ENCODE data around the gene PDGFA. TPM values are rescaled to one million over a fixed set of nuclear protein-coding genes. Genes with fewer than 3 reads are reported as not detected.

Gene PDGFA
- total RNA-seq, 1 experiment from 2014 or later = 18.4 TPM

DNA sequence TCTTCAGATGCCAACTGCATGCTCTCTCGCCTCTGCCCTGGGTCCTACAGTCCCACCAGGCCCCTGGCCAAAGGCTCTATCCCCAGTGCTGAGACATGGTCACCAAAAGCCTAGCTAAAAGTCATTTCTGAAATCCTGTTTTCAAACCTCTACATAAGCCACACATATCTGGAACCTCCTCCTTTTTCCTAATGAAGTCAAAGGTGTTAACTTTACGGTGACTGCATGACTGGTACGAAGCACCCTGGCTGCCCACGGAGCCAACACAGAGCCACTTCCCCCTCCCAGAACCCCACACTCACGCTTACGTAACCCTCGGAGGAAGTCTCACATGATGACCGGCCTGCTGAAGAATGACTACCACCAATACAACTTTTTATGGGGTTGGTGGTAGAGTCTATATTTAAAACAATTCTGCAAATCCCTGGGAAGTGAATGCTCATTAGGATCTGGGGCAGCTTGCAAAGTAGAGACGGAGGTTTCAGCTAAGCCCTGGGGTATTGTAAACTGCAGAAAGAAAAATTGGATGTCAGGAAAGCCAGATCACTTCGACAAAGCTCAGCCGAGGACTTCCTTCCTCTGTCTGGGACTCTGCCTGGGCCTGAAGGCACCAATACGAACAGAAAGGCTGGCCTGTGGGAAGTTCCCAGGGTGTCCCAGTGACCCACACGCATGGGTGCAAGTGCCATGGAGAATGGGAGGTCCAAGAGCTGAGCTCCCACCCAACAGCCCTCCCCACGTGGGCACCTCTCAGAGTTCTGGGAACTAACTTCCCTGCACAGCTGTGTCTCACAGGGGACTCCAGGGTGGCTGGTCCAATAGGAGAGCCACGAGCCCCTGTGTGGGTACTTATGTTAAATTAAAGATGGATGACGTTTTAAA is 50.7 kb downstream of the PDGFA start:
- Histone ChIP-seq H3F3A (ENCODE audit: low read length, unreplicated experiment) (no peaks in the 10 kb centered on the region), H3K79me2 (ENCODE audit: low read length) (no peaks in the 10 kb centered on the region), H3K9me3 (ENCODE audit: low read length) (no peaks in the 10 kb centered on the region), H3K36me3 (ENCODE audit: low read depth, low read length) (no peaks in the 10 kb centered on the region), H3K4me1 (ENCODE audit: insufficient read depth, low read length) (no peaks in the 10 kb centered on the region), H3K4me3 (ENCODE audit: low read length) (no peak overlapping the region), H3K9ac (ENCODE audit: low read length) (no peak overlapping the region), H2AFZ (ENCODE audit: low read length) (no peak overlapping the region), H3K9me2 (replicated peaks; ENCODE audit: low read length) (no peaks in the 10 kb centered on the region), H3K27ac (ENCODE audit: low read length) (no peak overlapping the region), H4K20me1 (ENCODE audit: low read length) (no peaks in the 10 kb centered on the region), H3K4me2 (ENCODE audit: low read length) (no peak overlapping the region), H3K27me3 (ENCODE audit: low read length) (no peaks in the 10 kb centered on the region)
- no TSS peak for BruUV-seq (replicated peaks)
- TF ChIP-seq, protein P1, sequence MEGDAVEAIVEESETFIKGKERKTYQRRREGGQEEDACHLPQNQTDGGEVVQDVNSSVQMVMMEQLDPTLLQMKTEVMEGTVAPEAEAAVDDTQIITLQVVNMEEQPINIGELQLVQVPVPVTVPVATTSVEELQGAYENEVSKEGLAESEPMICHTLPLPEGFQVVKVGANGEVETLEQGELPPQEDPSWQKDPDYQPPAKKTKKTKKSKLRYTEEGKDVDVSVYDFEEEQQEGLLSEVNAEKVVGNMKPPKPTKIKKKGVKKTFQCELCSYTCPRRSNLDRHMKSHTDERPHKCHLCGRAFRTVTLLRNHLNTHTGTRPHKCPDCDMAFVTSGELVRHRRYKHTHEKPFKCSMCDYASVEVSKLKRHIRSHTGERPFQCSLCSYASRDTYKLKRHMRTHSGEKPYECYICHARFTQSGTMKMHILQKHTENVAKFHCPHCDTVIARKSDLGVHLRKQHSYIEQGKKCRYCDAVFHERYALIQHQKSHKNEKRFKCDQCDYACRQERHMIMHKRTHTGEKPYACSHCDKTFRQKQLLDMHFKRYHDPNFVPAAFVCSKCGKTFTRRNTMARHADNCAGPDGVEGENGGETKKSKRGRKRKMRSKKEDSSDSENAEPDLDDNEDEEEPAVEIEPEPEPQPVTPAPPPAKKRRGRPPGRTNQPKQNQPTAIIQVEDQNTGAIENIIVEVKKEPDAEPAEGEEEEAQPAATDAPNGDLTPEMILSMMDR (conservative IDR thresholded peaks at IDR 0.05; ENCODE audit: low read depth, low read length) = no peak
- TF ChIP-seq EZH2phosphoT487 (IDR thresholded peaks at IDR 0.05; ENCODE audit: borderline replicate concordance, low read length) (no peak), EZH2 (IDR thresholded peaks at IDR 0.05; ENCODE audit: low read length, unreplicated experiment) (no peak)
- intact Hi-C loops (cut with micrococcal nuclease) = no loop called here
- ChIA-PET CTCF (no interaction called here), POLR2A (ENCODE audit: unreplicated experiment) (no interaction called here)
- DNase-seq (no peak), ATAC-seq (no peak)

DNA sequence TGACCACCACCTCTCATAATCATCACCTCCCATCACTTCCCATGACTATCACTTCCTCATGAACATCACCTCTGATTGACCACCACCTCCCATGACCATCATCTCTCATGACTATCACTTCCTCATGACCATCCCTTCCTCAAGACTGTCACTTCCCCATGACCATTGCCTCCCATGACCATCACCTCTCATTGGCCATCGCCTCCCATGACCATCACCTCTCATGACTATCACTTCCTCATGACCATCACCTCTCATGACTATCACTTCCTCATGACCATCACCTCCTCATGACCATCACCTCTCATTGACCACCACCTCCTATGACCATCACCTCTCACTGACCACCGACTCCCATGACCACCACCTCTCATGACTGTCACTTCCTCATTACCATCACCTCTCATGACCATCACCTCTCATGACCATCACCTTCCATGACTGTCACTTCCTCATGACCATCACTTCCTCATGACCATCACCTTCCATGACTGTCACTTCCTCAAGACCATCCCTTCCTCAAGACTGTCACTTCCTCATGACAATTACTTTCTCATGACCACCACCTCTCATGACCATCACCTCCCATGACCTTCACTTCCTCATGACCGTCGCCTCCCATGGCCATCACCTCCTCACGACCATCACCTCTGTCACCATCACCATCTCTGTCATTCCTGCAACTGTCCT is 51.6 kb downstream of the PDGFA start:
- Histone ChIP-seq H2AFZ (ENCODE audit: low read length) (no peak overlapping the region), H3K27me3 (ENCODE audit: low read length) (no peaks in the 10 kb centered on the region), H3K27ac (ENCODE audit: low read length) (no peak overlapping the region), H4K20me1 (ENCODE audit: low read length) (no peaks in the 10 kb centered on the region), H3K4me2 (ENCODE audit: low read length) (no peak overlapping the region), H3K4me1 (ENCODE audit: insufficient read depth, low read length) (no peaks in the 10 kb centered on the region), H3F3A (ENCODE audit: low read length, unreplicated experiment) (no peaks in the 10 kb centered on the region), H3K9me3 (ENCODE audit: low read length) (no peaks in the 10 kb centered on the region), H3K79me2 (ENCODE audit: low read length) (no peaks in the 10 kb centered on the region), H3K9me2 (replicated peaks; ENCODE audit: low read length) (no peaks in the 10 kb centered on the region), H3K4me3 (ENCODE audit: low read length) (no peak overlapping the region), H3K9ac (ENCODE audit: low read length) (no peak overlapping the region), H3K36me3 (ENCODE audit: low read depth, low read length) (no peaks in the 10 kb centered on the region)
- DNase-seq (no peak), ATAC-seq (no peak)
- intact Hi-C loops (cut with micrococcal nuclease) = no loop called here
- no peak for TF ChIP-seq EZH2 (IDR thresholded peaks at IDR 0.05; ENCODE audit: low read length, unreplicated experiment)
- TF ChIP-seq EZH2phosphoT487 (IDR thresholded peaks at IDR 0.05; ENCODE audit: borderline replicate concordance, low read length) = no peak
- TF ChIP-seq, protein P1 (conservative IDR thresholded peaks at IDR 0.05; ENCODE audit: low read depth, low read length) = no peak
- ChIA-PET POLR2A (ENCODE audit: unreplicated experiment) (no interaction called here), CTCF (no interaction called here)
- BruUV-seq (replicated peaks) = no TSS peak

DNA sequence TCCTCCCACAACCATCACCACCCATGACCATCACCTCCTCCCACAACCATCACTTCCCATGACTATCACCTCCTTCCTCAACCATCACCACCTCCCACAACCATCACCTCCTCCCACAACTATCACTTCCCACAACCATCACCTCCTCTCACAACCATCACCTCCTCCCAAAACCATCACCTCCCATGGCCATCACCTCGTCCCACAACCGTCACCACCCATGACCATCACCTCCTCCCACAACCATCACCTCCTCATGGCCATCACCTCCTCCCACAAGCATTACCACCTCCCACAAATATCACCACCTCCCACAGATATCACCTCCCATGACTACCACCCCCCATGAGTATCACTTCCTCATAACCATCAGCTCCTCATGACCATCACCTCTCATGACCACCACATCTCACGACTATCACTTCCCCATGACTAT is 52.2 kb downstream of the PDGFA start:
- CTCF ChIA-PET = no interaction called here

More for the DNA sequence above, 52.2 kb downstream of the PDGFA start:
- no peaks in the 10 kb centered on the region for H3K4me1 ChIP-seq (ENCODE audit: insufficient read depth, low read length)
- no TSS peak for BruUV-seq (replicated peaks)
- H3K79me2 ChIP-seq (ENCODE audit: low read length) = no peaks in the 10 kb centered on the region
- no peak overlapping the region for H3K9ac ChIP-seq (ENCODE audit: low read length)
- no peaks in the 10 kb centered on the region for H3K9me3 ChIP-seq (ENCODE audit: low read length)
- no peak overlapping the region for H3K4me3 ChIP-seq (ENCODE audit: low read length)
- ATAC-seq = no peak
- no peaks in the 10 kb centered on the region for H3K27me3 ChIP-seq (ENCODE audit: low read length)
- intact Hi-C loops (cut with micrococcal nuclease) = no loop called here
- no peak overlapping the region for H3K4me2 ChIP-seq (ENCODE audit: low read length)
- no peaks in the 10 kb centered on the region for H3K36me3 ChIP-seq (ENCODE audit: low read depth, low read length)
- no peaks in the 10 kb centered on the region for H3K9me2 ChIP-seq (replicated peaks; ENCODE audit: low read length)
- no peak overlapping the region for H3K27ac ChIP-seq (ENCODE audit: low read length)
- H3F3A ChIP-seq (ENCODE audit: low read length, unreplicated experiment) = no peaks in the 10 kb centered on the region
- H2AFZ ChIP-seq (ENCODE audit: low read length) = no peak overlapping the region
- no peak for TF ChIP-seq EZH2phosphoT487 (IDR thresholded peaks at IDR 0.05; ENCODE audit: borderline replicate concordance, low read length)
- TF ChIP-seq, protein P1 (conservative IDR thresholded peaks at IDR 0.05; ENCODE audit: low read depth, low read length) = no peak
- DNase-seq = no peak
- H4K20me1 ChIP-seq (ENCODE audit: low read length) = no peaks in the 10 kb centered on the region
- POLR2A ChIA-PET (ENCODE audit: unreplicated experiment) = no interaction called here

All from PC-3 (cell line).